ENCODE results near the gene IP6K3.

IP6K3 gene

GRCh38 chr6:33731751-33732282, 14.9 kb downstream of the IP6K3 start:
- DNase-seq (ENCODE audit: extremely low read depth, insufficient read length) = no peak
- Histone ChIP-seq H3K4me3 (replicated peaks; ENCODE audit: low read depth, low read length) (no peak overlapping the region), H3K27me3 (replicated peaks; ENCODE audit: control insufficient read depth, insufficient read depth, low read length) (no peaks in the 10 kb centered on the region; the same call in none of the 2 replicates), H3K36me3 (ENCODE audit: control insufficient read depth, insufficient read depth, low read length) (no peaks in the 10 kb centered on the region)
- TF ChIP-seq CTCF (IDR thresholded peaks at IDR 0.05; ENCODE audit: insufficient read depth, low read length, poor library complexity, severe bottlenecking) = no peak

DNA sequence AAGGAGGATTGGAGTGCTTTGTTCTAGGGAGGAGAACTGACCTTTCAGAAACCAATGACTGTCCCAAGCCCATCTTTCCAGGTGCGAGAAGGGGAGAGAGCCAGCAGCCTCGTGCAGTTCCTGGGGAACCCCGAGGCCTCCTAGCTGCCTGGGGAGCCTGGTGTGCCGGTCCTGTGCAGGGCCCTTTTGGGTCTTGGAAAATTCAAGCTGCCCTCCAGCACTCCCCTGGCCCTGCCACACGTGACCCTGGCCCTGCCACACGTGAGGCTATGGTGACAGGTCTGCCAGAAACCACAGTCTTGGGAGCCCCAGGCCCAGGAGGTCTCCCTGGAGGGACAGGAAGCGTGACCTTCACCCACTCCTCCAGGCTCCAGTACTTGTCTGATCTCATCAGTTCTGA, 15.7 kb downstream of the IP6K3 start:
- Histone ChIP-seq H3K36me3 (ENCODE audit: control insufficient read depth, insufficient read depth, low read length) (no peaks in the 10 kb centered on the region), H3K27me3 (replicated peaks; ENCODE audit: control insufficient read depth, insufficient read depth, low read length) (no peaks in the 10 kb centered on the region; the same call in none of the 2 replicates), H3K4me3 (replicated peaks; ENCODE audit: low read depth, low read length) (no peak overlapping the region)
- TF ChIP-seq CTCF (IDR thresholded peaks at IDR 0.05; ENCODE audit: insufficient read depth, low read length, poor library complexity, severe bottlenecking) = no peak
- no peak for DNase-seq (ENCODE audit: extremely low read depth, insufficient read length)

DNA sequence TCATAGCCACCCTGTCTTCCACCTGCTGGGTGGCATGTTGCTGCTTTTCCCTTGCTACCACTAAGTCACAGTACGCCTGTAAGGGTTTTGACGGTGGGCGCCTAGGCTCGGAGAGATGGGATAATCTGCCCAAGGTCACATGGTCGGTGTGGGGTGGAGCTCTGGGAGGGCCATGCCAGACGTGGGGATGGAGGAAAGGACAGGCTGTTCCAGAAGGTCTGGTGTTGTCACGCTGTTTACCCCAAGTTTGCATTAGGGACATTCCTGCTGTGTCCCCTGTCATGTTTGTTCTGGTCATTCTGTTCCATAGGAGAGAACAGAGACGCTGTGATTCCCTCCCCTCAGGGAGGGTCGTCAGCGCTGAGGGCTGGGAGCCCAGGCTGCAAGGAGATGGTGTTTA, 16.1 kb downstream of the IP6K3 start:
- H3K36me3 ChIP-seq (ENCODE audit: control insufficient read depth, insufficient read depth, low read length) = no peaks in the 10 kb centered on the region
- DNase-seq (ENCODE audit: extremely low read depth, insufficient read length) = no peak
- no peak overlapping the region for H3K4me3 ChIP-seq (replicated peaks; ENCODE audit: low read depth, low read length)
- TF ChIP-seq CTCF (IDR thresholded peaks at IDR 0.05; ENCODE audit: insufficient read depth, low read length, poor library complexity, severe bottlenecking) = no peak
- no peaks in the 10 kb centered on the region; the same call in none of the 2 replicates for H3K27me3 ChIP-seq (replicated peaks; ENCODE audit: control insufficient read depth, insufficient read depth, low read length)

DNA sequence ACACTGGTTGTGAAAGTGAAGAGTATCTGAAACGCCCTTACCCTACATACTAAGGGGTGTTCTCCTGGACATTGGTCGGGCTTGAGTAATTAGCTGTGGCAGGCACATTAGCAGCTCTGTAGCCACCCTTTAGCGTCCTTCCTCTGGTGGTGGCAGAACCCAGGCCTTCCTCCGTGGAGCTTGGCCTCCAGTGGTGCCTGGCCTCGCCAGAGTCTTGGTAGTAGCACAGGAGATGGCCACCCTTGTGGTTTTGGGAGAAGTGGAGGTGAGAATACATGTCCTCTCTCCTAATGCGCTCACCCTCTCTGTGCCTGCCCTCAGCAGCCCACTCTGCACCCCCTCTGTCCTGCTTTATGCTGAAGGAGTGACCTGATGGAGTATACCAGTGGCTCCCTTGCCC, 17.6 kb downstream of the IP6K3 start:
- H3K27me3 ChIP-seq (replicated peaks; ENCODE audit: control insufficient read depth, insufficient read depth, low read length) = no peaks in the 10 kb centered on the region; the same call in none of the 2 replicates
- H3K4me3 ChIP-seq (replicated peaks; ENCODE audit: low read depth, low read length) = no peak overlapping the region
- no peaks in the 10 kb centered on the region for H3K36me3 ChIP-seq (ENCODE audit: control insufficient read depth, insufficient read depth, low read length)
- DNase-seq (ENCODE audit: extremely low read depth, insufficient read length) = no peak
- no peak for TF ChIP-seq CTCF (IDR thresholded peaks at IDR 0.05; ENCODE audit: insufficient read depth, low read length, poor library complexity, severe bottlenecking)

DNA sequence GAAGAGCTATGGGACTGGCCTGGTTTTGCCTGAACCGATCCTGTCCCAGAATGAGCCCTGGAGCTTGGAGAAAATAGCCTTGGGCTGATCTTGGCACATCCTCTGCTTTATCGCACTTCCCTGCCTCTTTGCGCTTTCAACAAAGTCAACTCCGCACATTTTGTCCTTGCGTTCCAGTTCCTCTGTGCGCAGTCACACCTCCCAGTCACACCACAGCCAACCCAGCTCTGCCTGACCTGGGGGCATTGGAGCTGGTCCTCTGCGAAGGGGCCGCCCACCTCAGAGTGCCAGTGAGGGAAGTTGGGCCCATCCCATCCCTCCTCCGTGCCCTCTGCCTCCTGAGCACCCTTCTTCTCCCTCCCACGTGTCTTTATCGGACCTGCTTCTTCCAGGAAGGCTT, 18.3 kb downstream of the IP6K3 start:
- Histone ChIP-seq H3K4me3 (replicated peaks; ENCODE audit: low read depth, low read length) (no peak overlapping the region), H3K36me3 (ENCODE audit: control insufficient read depth, insufficient read depth, low read length) (no peaks in the 10 kb centered on the region), H3K27me3 (replicated peaks; ENCODE audit: control insufficient read depth, insufficient read depth, low read length) (peaks cover 2% of the 10 kb centered on the region)
- no peak for TF ChIP-seq CTCF (IDR thresholded peaks at IDR 0.05; ENCODE audit: insufficient read depth, low read length, poor library complexity, severe bottlenecking)
- DNase-seq (ENCODE audit: extremely low read depth, insufficient read length) = no peak

DNA sequence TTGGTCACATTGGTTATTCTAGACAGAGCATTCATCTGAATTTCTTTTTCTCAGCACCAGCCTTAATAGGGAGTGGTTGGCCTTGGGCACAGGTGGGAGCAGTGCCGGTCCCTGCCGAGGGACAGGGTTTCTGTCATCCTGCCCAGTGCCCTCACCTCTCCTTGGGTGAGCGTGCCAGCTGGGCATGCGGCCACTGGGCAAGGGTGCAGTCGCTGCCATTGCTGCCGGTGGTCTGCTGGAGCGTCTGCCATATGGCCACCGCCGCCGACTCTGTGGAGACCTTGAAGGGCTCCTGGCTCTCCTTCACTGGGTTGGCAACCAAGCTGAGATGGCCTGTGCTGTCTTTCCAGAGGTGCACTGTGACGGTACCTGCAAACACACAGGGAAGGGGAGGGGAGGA, 18.8 kb downstream of the IP6K3 start:
- no peaks in the 10 kb centered on the region for H3K36me3 ChIP-seq (ENCODE audit: control insufficient read depth, insufficient read depth, low read length)
- peaks cover 2% of the 10 kb centered on the region for H3K27me3 ChIP-seq (replicated peaks; ENCODE audit: control insufficient read depth, insufficient read depth, low read length)
- DNase-seq (ENCODE audit: extremely low read depth, insufficient read length) = no peak
- H3K4me3 ChIP-seq (replicated peaks; ENCODE audit: low read depth, low read length) = no peak overlapping the region
- TF ChIP-seq CTCF (IDR thresholded peaks at IDR 0.05; ENCODE audit: insufficient read depth, low read length, poor library complexity, severe bottlenecking) = no peak

All from GM06990 (cell line).